Measurements from ENCODE around the gene PMM2.
"Not testable (repeated sequence)": the region's sequence is repeated elsewhere in the genome, so short reads cannot be mapped to it uniquely, and the experiment has no call there.

The PMM2 gene

GRCh38 chr16:8797364-8798173 lies at the start of gene PMM2, which contains the start of gene TMEM186:
PMM2 (plus strand) TSS chr16:8797839; CDS start chr16:8797883, 44 bp downstream.
TMEM186 (minus strand) TSS chr16:8797639; CDS start chr16:8797614, 25 bp downstream.
- Histone ChIP-seq H3K4me1 (ENCODE audit: control insufficient read depth, insufficient read depth, low read length) (peaks cover 28% of the 10 kb centered on the region), H3K36me3 (ENCODE audit: control insufficient read depth, insufficient read depth, low read length, severe bottlenecking) (peaks cover 17% of the 10 kb centered on the region), H3K9me3 (ENCODE audit: control insufficient read depth, low read length) (no peaks in the 10 kb centered on the region), H3K4me3 (ENCODE audit: low read length) (peak within 1 kb of the TSS; percentile 99), H3K9ac (ENCODE audit: low read length) (peak within 1 kb of the TSS; percentile 100), H3K27me3 (replicated peaks; ENCODE audit: control insufficient read depth, insufficient read depth, low read length) (no peaks in the 10 kb centered on the region)
- DNase-seq (ENCODE audit: low read depth), result peak; percentile 98

GRCh38 chr16:8748944-8749343 lies 48.7 kb upstream of the PMM2 start:
- not testable (repeated sequence) for H3K4me1 ChIP-seq (ENCODE audit: control insufficient read depth, insufficient read depth, low read length); H3K27me3 ChIP-seq (replicated peaks; ENCODE audit: control insufficient read depth, insufficient read depth, low read length); H3K9ac ChIP-seq (ENCODE audit: low read length); H3K36me3 ChIP-seq (ENCODE audit: control insufficient read depth, insufficient read depth, low read length, severe bottlenecking); H3K9me3 ChIP-seq (ENCODE audit: control insufficient read depth, low read length); DNase-seq (ENCODE audit: low read depth); H3K4me3 ChIP-seq (ENCODE audit: low read length)

GRCh38 chr16:8751481-8752311 lies 45.9 kb upstream of the PMM2 start:
- Histone ChIP-seq H3K9ac (ENCODE audit: low read length) (no peak overlapping the region), H3K36me3 (ENCODE audit: control insufficient read depth, insufficient read depth, low read length, severe bottlenecking) (no peaks in the 10 kb centered on the region), H3K9me3 (ENCODE audit: control insufficient read depth, low read length) (no peaks in the 10 kb centered on the region), H3K27me3 (replicated peaks; ENCODE audit: control insufficient read depth, insufficient read depth, low read length) (no peaks in the 10 kb centered on the region), H3K4me1 (ENCODE audit: control insufficient read depth, insufficient read depth, low read length) (peaks cover 6% of the 10 kb centered on the region), H3K4me3 (ENCODE audit: low read length) (no peak overlapping the region)
- peak; percentile 63 for DNase-seq (ENCODE audit: low read depth)

- Histone ChIP-seq H3K27me3 (replicated peaks; ENCODE audit: control insufficient read depth, insufficient read depth, low read length) (no peaks in the 10 kb centered on the region), H3K9me3 (ENCODE audit: control insufficient read depth, low read length) (no peaks in the 10 kb centered on the region), H3K4me1 (ENCODE audit: control insufficient read depth, insufficient read depth, low read length) (peaks cover 6% of the 10 kb centered on the region), H3K9ac (ENCODE audit: low read length) (no peak overlapping the region), H3K36me3 (ENCODE audit: control insufficient read depth, insufficient read depth, low read length, severe bottlenecking) (peaks cover 3% of the 10 kb centered on the region), H3K4me3 (ENCODE audit: low read length) (no peak overlapping the region)
- DNase-seq (ENCODE audit: low read depth), result no peak
Measured at GRCh38 chr16:8752706-8753105, 44.9 kb upstream of the PMM2 start.

GRCh38 chr16:8753416-8754054 lies 44.1 kb upstream of the PMM2 start:
- peaks cover 6% of the 10 kb centered on the region for H3K4me1 ChIP-seq (ENCODE audit: control insufficient read depth, insufficient read depth, low read length)
- H3K36me3 ChIP-seq (ENCODE audit: control insufficient read depth, insufficient read depth, low read length, severe bottlenecking), result peaks cover 6% of the 10 kb centered on the region
- no peak overlapping the region for H3K4me3 ChIP-seq (ENCODE audit: low read length)
- H3K27me3 ChIP-seq (replicated peaks; ENCODE audit: control insufficient read depth, insufficient read depth, low read length), result no peaks in the 10 kb centered on the region
- DNase-seq (ENCODE audit: low read depth), result no peak
- no peak overlapping the region for H3K9ac ChIP-seq (ENCODE audit: low read length)
- no peaks in the 10 kb centered on the region for H3K9me3 ChIP-seq (ENCODE audit: control insufficient read depth, low read length)

GRCh38 chr16:8756755-8757154 lies 40.9 kb upstream of the PMM2 start:
- Histone ChIP-seq H3K9me3 (ENCODE audit: control insufficient read depth, low read length) (no peaks in the 10 kb centered on the region), H3K36me3 (ENCODE audit: control insufficient read depth, insufficient read depth, low read length, severe bottlenecking) (peaks cover 6% of the 10 kb centered on the region), H3K27me3 (replicated peaks; ENCODE audit: control insufficient read depth, insufficient read depth, low read length) (no peaks in the 10 kb centered on the region), H3K4me1 (ENCODE audit: control insufficient read depth, insufficient read depth, low read length) (peaks cover 5% of the 10 kb centered on the region), H3K4me3 (ENCODE audit: low read length) (no peak overlapping the region), H3K9ac (ENCODE audit: low read length) (no peak overlapping the region)
- DNase-seq (ENCODE audit: low read depth), result no peak

GRCh38 chr16:8758022-8758421 lies 39.6 kb upstream of the PMM2 start:
- Histone ChIP-seq H3K36me3 (ENCODE audit: control insufficient read depth, insufficient read depth, low read length, severe bottlenecking) (peaks cover 6% of the 10 kb centered on the region), H3K9ac (ENCODE audit: low read length) (no peak overlapping the region), H3K4me1 (ENCODE audit: control insufficient read depth, insufficient read depth, low read length) (no peaks in the 10 kb centered on the region), H3K27me3 (replicated peaks; ENCODE audit: control insufficient read depth, insufficient read depth, low read length) (no peaks in the 10 kb centered on the region), H3K9me3 (ENCODE audit: control insufficient read depth, low read length) (no peaks in the 10 kb centered on the region), H3K4me3 (ENCODE audit: low read length) (no peak overlapping the region)
- no peak for DNase-seq (ENCODE audit: low read depth)

GRCh38 chr16:8760021-8760420 lies 37.6 kb upstream of the PMM2 start:
- H3K9me3 ChIP-seq (ENCODE audit: control insufficient read depth, low read length), result no peaks in the 10 kb centered on the region
- no peak overlapping the region for H3K9ac ChIP-seq (ENCODE audit: low read length)
- H3K4me3 ChIP-seq (ENCODE audit: low read length), result no peak overlapping the region
- peaks cover 9% of the 10 kb centered on the region for H3K36me3 ChIP-seq (ENCODE audit: control insufficient read depth, insufficient read depth, low read length, severe bottlenecking)
- no peak for DNase-seq (ENCODE audit: low read depth)
- H3K4me1 ChIP-seq (ENCODE audit: control insufficient read depth, insufficient read depth, low read length), result no peaks in the 10 kb centered on the region
- H3K27me3 ChIP-seq (replicated peaks; ENCODE audit: control insufficient read depth, insufficient read depth, low read length), result no peaks in the 10 kb centered on the region

GRCh38 chr16:8761078-8761477 lies 36.6 kb upstream of the PMM2 start:
- Histone ChIP-seq H3K4me3 (ENCODE audit: low read length) (no peak overlapping the region), H3K36me3 (ENCODE audit: control insufficient read depth, insufficient read depth, low read length, severe bottlenecking) (peaks cover 9% of the 10 kb centered on the region), H3K4me1 (ENCODE audit: control insufficient read depth, insufficient read depth, low read length) (no peaks in the 10 kb centered on the region), H3K9ac (ENCODE audit: low read length) (no peak overlapping the region), H3K27me3 (replicated peaks; ENCODE audit: control insufficient read depth, insufficient read depth, low read length) (no peaks in the 10 kb centered on the region), H3K9me3 (ENCODE audit: control insufficient read depth, low read length) (no peaks in the 10 kb centered on the region)
- DNase-seq (ENCODE audit: low read depth), result no peak

- DNase-seq (ENCODE audit: low read depth), result no peak
- Histone ChIP-seq H3K4me1 (ENCODE audit: control insufficient read depth, insufficient read depth, low read length) (no peaks in the 10 kb centered on the region), H3K36me3 (ENCODE audit: control insufficient read depth, insufficient read depth, low read length, severe bottlenecking) (peaks cover 9% of the 10 kb centered on the region), H3K9ac (ENCODE audit: low read length) (no peak overlapping the region), H3K9me3 (ENCODE audit: control insufficient read depth, low read length) (no peaks in the 10 kb centered on the region), H3K27me3 (replicated peaks; ENCODE audit: control insufficient read depth, insufficient read depth, low read length) (no peaks in the 10 kb centered on the region), H3K4me3 (ENCODE audit: low read length) (no peak overlapping the region)
Measured at GRCh38 chr16:8762254-8762653, 35.4 kb upstream of the PMM2 start.

- no peak overlapping the region for H3K9ac ChIP-seq (ENCODE audit: low read length)
- no peaks in the 10 kb centered on the region for H3K27me3 ChIP-seq (replicated peaks; ENCODE audit: control insufficient read depth, insufficient read depth, low read length)
- no peak for DNase-seq (ENCODE audit: low read depth)
- H3K4me3 ChIP-seq (ENCODE audit: low read length), result no peak overlapping the region
- peaks cover 5% of the 10 kb centered on the region for H3K36me3 ChIP-seq (ENCODE audit: control insufficient read depth, insufficient read depth, low read length, severe bottlenecking)
- no peaks in the 10 kb centered on the region for H3K9me3 ChIP-seq (ENCODE audit: control insufficient read depth, low read length)
- no peaks in the 10 kb centered on the region for H3K4me1 ChIP-seq (ENCODE audit: control insufficient read depth, insufficient read depth, low read length)
Measured at GRCh38 chr16:8763083-8763482, 34.6 kb upstream of the PMM2 start.
